ENCODE results near the gene SHROOM1.
"Not testable (repeated sequence)": the region's sequence is repeated elsewhere in the genome, so short reads cannot be mapped to it uniquely, and the experiment has no call there.

SHROOM1 gene, protein sequence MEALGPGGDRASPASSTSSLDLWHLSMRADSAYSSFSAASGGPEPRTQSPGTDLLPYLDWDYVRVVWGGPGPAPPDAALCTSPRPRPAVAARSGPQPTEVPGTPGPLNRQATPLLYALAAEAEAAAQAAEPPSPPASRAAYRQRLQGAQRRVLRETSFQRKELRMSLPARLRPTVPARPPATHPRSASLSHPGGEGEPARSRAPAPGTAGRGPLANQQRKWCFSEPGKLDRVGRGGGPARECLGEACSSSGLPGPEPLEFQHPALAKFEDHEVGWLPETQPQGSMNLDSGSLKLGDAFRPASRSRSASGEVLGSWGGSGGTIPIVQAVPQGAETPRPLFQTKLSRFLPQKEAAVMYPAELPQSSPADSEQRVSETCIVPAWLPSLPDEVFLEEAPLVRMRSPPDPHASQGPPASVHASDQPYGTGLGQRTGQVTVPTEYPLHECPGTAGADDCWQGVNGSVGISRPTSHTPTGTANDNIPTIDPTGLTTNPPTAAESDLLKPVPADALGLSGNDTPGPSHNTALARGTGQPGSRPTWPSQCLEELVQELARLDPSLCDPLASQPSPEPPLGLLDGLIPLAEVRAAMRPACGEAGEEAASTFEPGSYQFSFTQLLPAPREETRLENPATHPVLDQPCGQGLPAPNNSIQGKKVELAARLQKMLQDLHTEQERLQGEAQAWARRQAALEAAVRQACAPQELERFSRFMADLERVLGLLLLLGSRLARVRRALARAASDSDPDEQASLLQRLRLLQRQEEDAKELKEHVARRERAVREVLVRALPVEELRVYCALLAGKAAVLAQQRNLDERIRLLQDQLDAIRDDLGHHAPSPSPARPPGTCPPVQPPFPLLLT

GRCh38 chr5:132830436-132831094 lies at the start of gene SHROOM1:
SHROOM1 (minus strand) TSS chr5:132830647; CDS start chr5:132826140, 4,507 bp downstream.
- peak in 4 of 14 donors; percentile 31 to 67 (median 58) for DNase-seq

- DNase-seq, result peak in 4 of 14 donors; percentile 5 to 25 (median 10)
These were observed 47.5 kb upstream of the SHROOM1 start for GRCh38 chr5:132877938-132878337.

GRCh38 chr5:132877466-132877865 lies 47.0 kb upstream of the SHROOM1 start:
- peak in 1 of 14 donors; percentile 6 for DNase-seq

GRCh38 chr5:132876020-132876759 lies 45.7 kb upstream of the SHROOM1 start:
- DNase-seq, result no peak

DNA sequence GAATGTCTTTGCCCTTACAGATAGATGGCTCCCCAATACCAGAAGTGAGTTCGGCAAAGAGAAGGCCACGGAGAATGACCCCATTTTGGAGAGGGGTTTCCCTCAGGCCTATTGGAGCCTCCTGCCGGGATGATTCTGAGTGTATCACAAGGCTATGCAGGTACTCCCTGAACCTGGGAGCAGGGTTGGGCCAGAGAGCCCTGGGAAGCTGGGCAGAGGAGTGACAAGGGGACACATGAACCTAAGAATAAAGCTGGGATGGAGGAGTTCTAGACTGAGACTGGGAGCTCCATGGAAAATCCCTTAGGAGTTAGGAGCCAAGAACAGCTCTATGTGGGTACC lies 43.5 kb upstream of the SHROOM1 start:
- no peak for DNase-seq

GRCh38 chr5:132873119-132873929 lies 42.9 kb upstream of the SHROOM1 start, which contains the start of gene LEAP2:
LEAP2 (plus strand) TSS chr5:132873668; CDS start chr5:132873695, 27 bp downstream.
- no peak for DNase-seq

- no peak for DNase-seq
These were observed 42.3 kb upstream of the SHROOM1 start for GRCh38 chr5:132872788-132873118.

DNA sequence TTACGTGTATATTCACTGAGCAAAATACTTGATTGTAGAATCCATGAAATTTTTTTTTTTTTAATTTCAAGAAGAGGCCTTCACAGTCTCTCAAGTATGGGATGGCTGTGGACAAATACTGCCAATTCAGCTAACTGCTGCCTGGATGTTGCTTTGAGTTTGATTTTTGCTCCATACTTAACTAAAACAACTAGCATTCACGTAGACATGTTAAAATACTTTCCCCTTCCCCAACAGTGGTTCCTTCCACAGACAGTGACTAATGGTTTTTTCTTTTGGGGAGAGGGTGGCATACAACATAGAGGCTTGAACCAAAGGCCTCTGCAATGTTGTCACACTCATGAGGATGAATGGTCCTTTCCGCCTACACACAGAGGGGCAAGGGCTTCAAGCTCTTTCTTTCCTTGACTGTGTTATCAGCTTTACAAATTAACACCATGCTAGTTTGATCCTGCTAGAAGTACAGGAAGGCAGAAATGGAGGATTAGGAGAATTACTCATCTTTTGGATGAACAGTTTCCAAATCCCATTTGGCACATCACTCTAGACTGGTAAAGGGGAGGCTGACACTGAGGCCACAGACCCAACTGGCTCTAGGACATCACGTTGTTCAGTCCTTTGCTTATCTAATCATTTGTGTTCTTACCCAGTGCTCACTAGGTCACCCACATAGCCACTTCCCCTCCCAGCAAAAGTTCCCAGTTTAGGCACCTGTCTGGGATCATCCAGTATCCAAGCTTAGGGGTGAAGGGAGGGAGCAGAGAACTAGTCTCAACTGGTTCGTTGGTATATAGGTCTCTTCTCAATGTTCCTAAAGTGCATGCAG lies 41.2 kb upstream of the SHROOM1 start:
- no peak for DNase-seq

- no peak for DNase-seq
These were observed 40.4 kb upstream of the SHROOM1 start for GRCh38 chr5:132870801-132871200.

DNA sequence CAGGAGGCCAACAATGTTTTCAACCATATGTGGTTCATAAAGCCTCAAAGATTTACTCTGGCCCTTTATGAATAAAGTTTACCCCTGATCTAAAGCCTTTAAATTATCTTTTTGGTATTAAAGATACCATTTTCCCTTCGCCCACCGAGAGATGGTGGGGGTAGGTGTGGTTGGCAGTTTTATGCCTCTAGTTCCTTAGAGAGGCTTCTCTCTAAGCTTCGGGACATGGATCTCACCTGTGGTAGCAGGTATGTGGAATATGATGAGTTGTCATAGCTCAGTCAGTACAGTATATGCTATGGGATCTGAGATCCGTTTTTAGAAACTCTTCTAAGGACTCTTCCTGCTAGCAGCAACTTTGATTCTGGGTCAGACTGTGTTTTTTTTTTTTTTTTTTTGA lies 38.3 kb upstream of the SHROOM1 start:
- no peak for DNase-seq

DNA sequence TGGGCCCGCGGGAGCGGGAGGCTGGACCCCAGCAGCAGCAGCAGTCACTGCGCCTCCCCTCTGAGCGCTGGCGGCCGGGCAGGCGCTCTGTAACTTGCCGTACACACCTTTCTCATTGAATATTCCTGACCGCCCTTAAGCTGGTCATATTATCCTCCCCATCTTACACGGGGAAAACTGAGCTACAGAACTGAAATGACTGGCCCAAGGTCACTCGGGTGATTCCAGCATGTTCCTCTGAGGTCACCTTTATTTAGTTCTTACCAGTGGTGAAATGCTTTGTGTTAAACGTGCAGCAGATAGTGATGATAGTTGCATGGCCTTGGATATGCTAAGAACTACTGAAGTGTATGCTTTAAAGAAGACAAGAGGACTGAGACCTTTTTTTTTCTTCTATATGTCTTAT lies 36.6 kb upstream of the SHROOM1 start:
- DNase-seq, result no peak

GRCh38 chr5:132866342-132867045 lies 36.0 kb upstream of the SHROOM1 start, which contains the start of the genes GDF9 and UQCRQ:
GDF9 (minus strand) TSS chr5:132866469; CDS start chr5:132864533, 1,936 bp downstream.
UQCRQ (plus strand) TSS chr5:132866642; CDS start chr5:132866882, 240 bp downstream.
- DNase-seq, result peak; percentile 72 to 100 (median 95)

DNA sequence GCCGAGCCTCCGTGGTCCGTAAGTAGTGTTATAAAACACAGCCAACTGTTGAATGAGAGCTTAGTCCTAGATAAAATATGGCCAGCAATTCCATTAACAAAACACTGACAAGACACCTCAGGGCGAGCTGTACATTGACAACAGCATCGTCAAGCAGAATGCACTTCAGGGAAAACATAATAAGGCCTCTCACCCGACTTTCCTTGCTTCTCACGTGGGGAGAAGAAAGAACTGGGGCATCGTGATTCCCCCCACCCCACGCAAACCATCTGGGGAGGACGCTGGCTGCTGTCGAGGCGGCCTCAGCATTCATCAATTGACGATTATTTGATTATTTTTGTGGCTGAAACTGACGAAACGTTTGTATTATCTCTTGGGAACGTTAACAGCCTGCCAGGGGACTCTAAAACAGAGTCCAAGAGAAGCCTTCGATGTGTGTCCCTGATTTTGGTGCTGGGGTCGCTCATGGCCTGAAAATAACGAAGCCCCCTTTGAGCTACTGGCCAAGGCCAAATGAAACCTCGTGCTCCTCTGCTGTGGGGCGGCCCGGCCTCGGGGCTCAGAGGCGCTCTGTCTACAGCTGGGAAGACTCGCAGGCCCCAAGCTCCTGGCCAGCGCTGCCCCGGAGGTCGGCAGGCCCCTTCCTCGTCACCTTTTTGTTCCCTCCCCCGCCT lies 35.4 kb upstream of the SHROOM1 start:
- DNase-seq, result peak in 2 of 14 donors; percentile 20 to 56

GRCh38 chr5:132860742-132861141 lies 30.3 kb upstream of the SHROOM1 start:
- DNase-seq, result no peak

DNA sequence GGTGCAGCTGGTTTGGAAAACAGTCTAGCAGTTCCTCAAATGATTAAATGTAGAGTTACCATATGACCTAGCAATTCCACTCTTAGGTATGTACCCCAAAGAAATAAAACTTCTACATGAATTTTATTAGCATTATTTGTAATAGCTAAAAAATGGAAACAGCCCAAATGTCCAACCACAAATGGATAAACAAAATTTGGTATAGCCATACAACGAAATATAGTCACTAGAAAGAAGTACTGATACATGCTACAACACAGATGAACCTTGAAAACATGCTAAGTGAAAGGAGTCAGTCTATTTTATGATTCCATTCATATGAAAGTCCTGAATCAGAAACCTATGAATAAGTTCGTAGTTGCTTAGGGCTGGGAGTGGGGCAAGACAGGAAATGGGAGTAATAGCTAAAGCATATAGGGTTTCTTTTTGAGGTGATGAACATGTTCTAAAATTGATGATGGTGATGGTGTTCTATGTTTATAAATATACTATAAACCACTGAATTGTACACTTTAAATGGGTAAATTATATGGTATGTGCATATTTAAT lies 29.5 kb upstream of the SHROOM1 start:
- DNase-seq, result no peak

GRCh38 chr5:132856011-132856410 lies 25.6 kb upstream of the SHROOM1 start:
- DNase-seq, result no peak

GRCh38 chr5:132854992-132855391 lies 24.5 kb upstream of the SHROOM1 start:
- not testable (repeated sequence) for DNase-seq

DNA sequence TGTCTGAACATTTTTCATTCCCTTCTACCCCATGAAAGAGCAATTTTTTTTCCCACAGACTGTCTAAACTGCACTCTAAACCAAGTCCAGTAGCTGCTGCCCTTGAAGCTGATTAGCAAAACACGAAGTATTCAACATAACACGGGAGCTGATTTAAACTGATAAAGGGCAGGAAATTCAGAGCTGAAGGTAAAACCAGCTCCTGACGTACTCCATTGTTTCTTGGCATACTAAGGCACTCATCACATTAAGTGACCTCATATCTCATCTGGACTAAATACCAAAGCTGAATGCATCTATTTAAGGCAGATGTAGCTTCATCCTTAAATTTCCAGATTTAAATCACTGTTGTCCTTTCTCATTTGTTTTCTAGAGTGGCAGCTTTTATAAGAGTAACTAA lies 23.9 kb upstream of the SHROOM1 start:
- DNase-seq, result no peak

DNA sequence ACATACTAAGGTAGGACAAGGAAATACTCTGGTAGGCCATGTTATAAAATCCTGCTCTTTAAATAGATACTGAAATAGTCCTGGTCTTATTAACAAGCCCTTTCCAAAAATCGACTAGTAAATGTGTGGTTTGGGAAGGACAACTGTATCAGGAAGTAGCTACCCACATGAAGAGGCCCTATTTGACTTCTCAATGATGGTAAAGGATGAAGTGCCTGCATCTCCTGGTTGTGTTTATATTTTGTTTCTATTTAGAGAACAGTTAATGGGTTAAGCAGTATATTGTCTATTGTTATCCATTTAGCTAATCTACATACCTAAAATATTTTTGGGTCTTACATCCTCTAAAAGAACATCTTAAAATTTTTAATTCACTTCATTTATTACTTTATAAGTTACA lies 23.3 kb upstream of the SHROOM1 start:
- no peak for DNase-seq
